ENCODE data around the gene IL5. TPM values are rescaled to one million over a fixed set of nuclear protein-coding genes. Genes with fewer than 3 reads are reported as not detected.

The IL5 gene
- total RNA-seq, 1 experiment from 2014 or later = not detected

- POLR2A ChIA-PET = interaction anchor here (0.7 to 3.8 kb wide), 8 partner anchors 9 to 321 kb away, joined by 3 to 18 read pairs (median 6); partner anchors contain the start of gene IRF1
- peaks cover 35% of the 10 kb centered on the region for H3K4me1 Mint-ChIP-seq (ENCODE audit: insufficient read depth, unreplicated experiment)
- BruUV-seq (replicated peaks) = no TSS peak
- CTCF ChIA-PET = interaction anchor here (0.6 to 21.5 kb wide), 75 partner anchors 9 to 789 kb away, joined by 3 to 359 read pairs (median 5); partner anchors contain the start of genes IRF1 and SLC22A4
- peak; percentile 99 for TF ChIP-seq CTCF (IDR thresholded peaks at IDR 0.05; ENCODE audit: unreplicated experiment)
- H3K9me3 Mint-ChIP-seq (ENCODE audit: unreplicated experiment) = no peaks in the 10 kb centered on the region
- no peaks in the 10 kb centered on the region for H3K27me3 Mint-ChIP-seq (ENCODE audit: insufficient read depth, unreplicated experiment)
- no peak overlapping the region for H3K4me3 Mint-ChIP-seq (ENCODE audit: unreplicated experiment)
- H3K27ac Mint-ChIP-seq (ENCODE audit: low read depth, unreplicated experiment) = peak overlapping the region; percentile 83
- peak; percentile 91 for DNase-seq (ENCODE audit: unreplicated experiment)
- H3K36me3 Mint-ChIP-seq (ENCODE audit: insufficient read depth, unreplicated experiment) = no peaks in the 10 kb centered on the region
- intact Hi-C loops (cut with micrococcal nuclease) = loop anchor here (1.0 kb wide), 4 partner anchors 82 to 436 kb away; no protein-coding TSS in a partner anchor
These were observed 42.2 kb downstream of the IL5 start for GRCh38 chr5:132500931-132501628.

GRCh38 chr5:132500244-132500930, 42.9 kb downstream of the IL5 start:
- ChIA-PET POLR2A (interaction anchor here (0.9 to 6.5 kb wide), 9 partner anchors 10 to 320 kb away, joined by 3 to 72 read pairs (median 6); partner anchors contain the start of genes IRF1 and SLC22A5), CTCF (interaction anchor here (0.6 to 21.5 kb wide), 77 partner anchors 9 to 1010 kb away, joined by 3 to 359 read pairs (median 5); partner anchors contain the start of genes IRF1 and SLC22A4)
- intact Hi-C loops (cut with micrococcal nuclease) = no loop called here
- Mint-ChIP-seq H3K4me3 (ENCODE audit: unreplicated experiment) (no peak overlapping the region), H3K27ac (ENCODE audit: low read depth, unreplicated experiment) (peak overlapping the region; percentile 83), H3K9me3 (ENCODE audit: unreplicated experiment) (no peaks in the 10 kb centered on the region), H3K4me1 (ENCODE audit: insufficient read depth, unreplicated experiment) (peaks cover 32% of the 10 kb centered on the region), H3K27me3 (ENCODE audit: insufficient read depth, unreplicated experiment) (no peaks in the 10 kb centered on the region), H3K36me3 (ENCODE audit: insufficient read depth, unreplicated experiment) (no peaks in the 10 kb centered on the region)
- TF ChIP-seq CTCF (IDR thresholded peaks at IDR 0.05; ENCODE audit: unreplicated experiment) = no peak
- DNase-seq (ENCODE audit: unreplicated experiment) = no peak
- BruUV-seq (replicated peaks) = no TSS peak

- H3K4me3 Mint-ChIP-seq (ENCODE audit: unreplicated experiment) = no peak overlapping the region
- H3K27me3 Mint-ChIP-seq (ENCODE audit: insufficient read depth, unreplicated experiment) = no peaks in the 10 kb centered on the region
- no TSS peak for BruUV-seq (replicated peaks)
- no peaks in the 10 kb centered on the region for H3K36me3 Mint-ChIP-seq (ENCODE audit: insufficient read depth, unreplicated experiment)
- H3K27ac Mint-ChIP-seq (ENCODE audit: low read depth, unreplicated experiment) = peak overlapping the region; percentile 83
- no peaks in the 10 kb centered on the region for H3K9me3 Mint-ChIP-seq (ENCODE audit: unreplicated experiment)
- CTCF ChIA-PET = interaction anchor here (0.6 to 21.5 kb wide), 52 partner anchors 10 to 1023 kb away, joined by 3 to 359 read pairs (median 6); partner anchors contain the start of genes IRF1 and SLC22A4
- POLR2A ChIA-PET = interaction anchor here (0.7 to 6.5 kb wide), 8 partner anchors 10 to 864 kb away, joined by 3 to 84 read pairs (median 4); partner anchors contain the start of genes IRF1, P4HA2 and SLC22A5
- TF ChIP-seq CTCF (IDR thresholded peaks at IDR 0.05; ENCODE audit: unreplicated experiment) = no peak
- intact Hi-C loops (cut with micrococcal nuclease) = loop anchor here (10.0 kb wide), 1 partner anchor 205 kb away; the partner anchor contains the start of gene SLC22A4
- H3K4me1 Mint-ChIP-seq (ENCODE audit: insufficient read depth, unreplicated experiment) = peaks cover 32% of the 10 kb centered on the region
- no peak for DNase-seq (ENCODE audit: unreplicated experiment)
These were observed 43.7 kb downstream of the IL5 start for GRCh38 chr5:132499440-132500243.

Measured in MCF 10A (cell line).